ENCODE measurements around the gene FBLN1. TPM values are rescaled to one million over a fixed set of nuclear protein-coding genes. Genes with fewer than 3 reads are reported as not detected.

The FBLN1 gene
- total and polyA plus RNA-seq, 2 of the 8 experiments (the other 6 are each of a cell fraction or from before 2014, with no cell fraction given) = 159 to 168 TPM

DNA sequence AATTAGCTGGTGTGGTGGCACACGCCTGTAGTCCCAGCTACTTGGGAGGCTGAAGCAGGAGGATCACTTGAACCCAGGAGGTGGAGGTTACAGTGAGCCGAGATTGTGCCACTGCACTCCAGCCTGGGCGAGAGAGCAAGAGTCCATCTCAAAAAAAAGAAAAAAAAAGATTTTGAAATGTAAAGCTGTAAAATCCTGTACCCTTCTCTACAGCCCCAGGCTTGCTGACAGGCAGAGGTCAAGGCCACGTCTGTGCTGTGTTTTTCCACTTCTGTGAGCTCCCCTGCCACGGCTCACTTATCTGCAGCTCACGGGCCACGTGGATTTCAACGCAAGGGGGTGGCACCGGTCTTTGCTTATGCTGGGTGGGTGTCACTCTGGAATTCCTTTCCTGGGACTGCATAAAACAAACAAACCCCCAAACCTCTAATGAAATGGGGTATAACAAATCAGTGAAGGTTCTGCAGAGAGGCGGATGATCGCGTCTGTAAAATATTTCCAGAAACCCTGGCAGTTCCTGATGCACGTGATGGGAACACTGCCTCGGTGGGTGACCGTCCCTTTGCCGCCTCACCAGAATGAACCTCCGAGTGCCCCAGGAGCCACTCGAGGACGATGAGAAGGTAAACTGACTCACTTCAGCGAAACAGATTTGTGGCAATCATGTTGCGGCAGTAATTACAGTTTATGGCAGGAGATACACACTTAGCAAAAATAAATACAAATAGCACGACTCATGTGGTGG is 125.0 kb downstream of the FBLN1 start:
- Histone ChIP-seq H2BK20ac (ENCODE audit: low read length) (no peak overlapping the region), H2BK120ac (replicated peaks; ENCODE audit: low read depth, low read length) (no peak overlapping the region), H3K56ac (replicated peaks; ENCODE audit: insufficient read length, low read depth, low read length) (no peak overlapping the region), H3K23me2 (ENCODE audit: low read depth, low read length) (no peaks in the 10 kb centered on the region), H4K8ac (ENCODE audit: extremely low read depth, insufficient read depth, low read length) (no peak overlapping the region), H4K20me1 (replicated peaks in 1 of 2; ENCODE audit: control insufficient read depth in 1 of 2, insufficient read depth in 2 of 2, low read length in 2 of 2) (no peaks in the 10 kb centered on the region), H3K4ac (replicated peaks; ENCODE audit: insufficient read length, low read depth, low read length) (peak overlapping the region; percentile 33), H3K9ac (replicated peaks in 1 of 4; ENCODE audit: extremely low read depth in 1 of 4, low read depth in 3 of 4, low read length in 3 of 4) (no peak overlapping the region), H3K27me3 (replicated peaks in 1 of 4; ENCODE audit: control insufficient read depth in 3 of 4, extremely low read depth in 1 of 4, insufficient read depth in 3 of 4, low read length in 3 of 4) (no peaks in the 10 kb centered on the region; a peak in 3 of 7 replicates), H3K27ac (ENCODE audit: low read depth, low read length) (no peak overlapping the region), H3K14ac (ENCODE audit: insufficient read length) (no peak overlapping the region), H3K4me2 (ENCODE audit: insufficient read depth in 1 of 2, low read depth in 2 of 2, low read length in 2 of 2) (no peak overlapping the region), H3K18ac (ENCODE audit: extremely low read depth, low read length) (no peak overlapping the region; the same call in 1 of the 2 replicates), H3K9me3 (ENCODE audit: insufficient read depth in 2 of 2, low read depth in 1 of 2, low read length in 1 of 2) (no peaks in the 10 kb centered on the region), H4K5ac (ENCODE audit: insufficient read length, low read depth, low read length) (no peak overlapping the region), H3K23ac (ENCODE audit: insufficient read length) (no peak overlapping the region), H3K79me1 (ENCODE audit: low read depth, low read length) (no peaks in the 10 kb centered on the region), H3K79me2 (ENCODE audit: control insufficient read depth in 1 of 2, insufficient read depth in 2 of 2, low read length in 2 of 2) (no peaks in the 10 kb centered on the region), H3K4me1 (replicated peaks in 1 of 4; ENCODE audit: control insufficient read depth in 3 of 4, insufficient read depth in 4 of 4, low read length in 3 of 4) (peaks cover 18 to 25% (median 23%) of the 10 kb centered on the region in 4 experiments), H2BK15ac (ENCODE audit: low read length) (no peak overlapping the region), H3K4me3 (ENCODE audit: extremely low read depth in 1 of 4, insufficient read depth in 2 of 4, low read depth in 3 of 4, low read length in 4 of 4) (no peak overlapping the region), H4K91ac (replicated peaks; ENCODE audit: insufficient read length, low read length) (no peak overlapping the region), H2AFZ (ENCODE audit: low read length) (no peak overlapping the region), H2BK5ac (ENCODE audit: low read depth, low read length) (no peak overlapping the region), H2AK5ac (ENCODE audit: low read depth, low read length) (peak overlapping the region; percentile 24; the same call in 1 of the 2 replicates), H3K36me3 (ENCODE audit: control insufficient read depth in 2 of 4, insufficient read depth in 4 of 4, low read length in 3 of 4) (no peaks in the 10 kb centered on the region), H2BK12ac (ENCODE audit: low read depth, low read length) (no peak overlapping the region)
- no peak for TF ChIP-seq CBX5 (IDR thresholded peaks at IDR 0.05; ENCODE audit: low read depth, low read length)
- TF ChIP-seq JUN (IDR thresholded peaks at IDR 0.05; ENCODE audit: low read depth, low read length) = no peak
- no peak for TF ChIP-seq SIRT6 (IDR thresholded peaks at IDR 0.05; ENCODE audit: low read length)
- no peak for TF ChIP-seq ZNF274 (IDR thresholded peaks at IDR 0.05; ENCODE audit: borderline replicate concordance, extremely low read depth, low read length)
- no peak for TF ChIP-seq EP300 (IDR thresholded peaks at IDR 0.05; ENCODE audit: borderline replicate concordance in 1 of 2, low read depth in 2 of 2, low read length in 2 of 2)
- no peak for TF ChIP-seq SIN3A (conservative IDR thresholded peaks at IDR 0.05 in 1 of 2, IDR thresholded peaks at IDR 0.05 in 1 of 2; ENCODE audit: low read depth in 1 of 2, low read length in 2 of 2)
- WGBS, 2 experiments (ENCODE audit: extremely low coverage in 1 of 2, insufficient coverage in 1 of 2, insufficient read length in 1 of 2, insufficient replicate concordance in 2 of 2, low coverage in 1 of 2, low lambda C conversion rate in 2 of 2, missing lambda C conversion rate in 1 of 2) = 93% methylated on average over 22 of the region's 22 CpGs; no CpG with 5 or more reads in 1 of the 2 experiments
- CTCF ChIA-PET (ENCODE audit: partially characterized antibody) = interaction anchor here (0.6 to 3.7 kb wide), 6 partner anchors 10 to 73 kb away, joined by 3 to 14 read pairs (median 4); no protein-coding TSS in a partner anchor
- POLR2A ChIA-PET (ENCODE audit: partially characterized antibody) = interaction anchor here (0.8 to 2.6 kb wide), 3 partner anchors 11 to 44 kb away, joined by 3 to 7 read pairs (median 3); partner anchors contain the start of gene ATXN10
- no peak for DNase-seq (ENCODE audit: low read depth in 1 of 2, low spot score in 2 of 2)
- FAIRE-seq = no peak

Measured in H1 (cell line).